ENCODE results near the gene RHOD. TPM values are rescaled to one million over a fixed set of nuclear protein-coding genes. Genes with fewer than 3 reads are reported as not detected.
A peak's percentile ranks its signal among the peaks of the same experiment; 100 is the strongest.

RHOD gene
- total and polyA plus RNA-seq, 10 of the 15 experiments (the other 5 are each of a cell fraction or from before 2014, with no cell fraction given) = 0.15 to 2.6 (median 1.9) TPM; not detected in 2

DNA sequence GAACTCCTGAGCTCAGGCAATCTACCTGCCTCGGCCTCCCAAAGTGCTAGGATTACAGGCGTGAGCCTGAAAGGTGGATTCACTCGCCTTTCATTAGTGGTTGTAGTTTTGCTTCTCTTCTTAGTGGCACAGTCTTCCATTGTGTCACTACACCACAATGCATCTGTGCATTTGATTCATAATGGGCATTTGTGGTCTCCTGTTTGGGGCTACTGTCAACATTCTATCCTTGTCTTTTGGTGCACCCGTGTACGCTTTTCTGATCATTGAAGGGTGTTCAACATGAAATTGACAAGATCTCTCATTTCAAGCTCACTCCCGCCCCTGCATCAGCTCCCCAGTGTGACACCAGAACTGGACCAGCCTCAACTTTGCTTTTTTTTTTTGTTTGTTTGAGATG lies 35.7 kb upstream of the RHOD start (continued):
- TF ChIP-seq RB1 (IDR thresholded peaks at IDR 0.05; ENCODE audit: borderline replicate concordance) (no peak), FOS (IDR thresholded peaks at IDR 0.05; ENCODE audit: borderline replicate concordance, extremely low read depth, insufficient read length) (no peak), IRF4 (IDR thresholded peaks at IDR 0.05; ENCODE audit: low read depth, low read length) (peak; percentile 63; the same call in 1 of the 2 replicates), NFIC (IDR thresholded peaks at IDR 0.05; ENCODE audit: low read depth, low read length) (no peak), TAF1 (IDR thresholded peaks at IDR 0.05; ENCODE audit: borderline replicate concordance, low read depth, low read length) (no peak), BMI1 (IDR thresholded peaks at IDR 0.05; ENCODE audit: borderline replicate concordance) (no peak), POLR2A (IDR thresholded peaks at IDR 0.05; ENCODE audit: low read depth, low read length) (no peak), HSF1 (IDR thresholded peaks at IDR 0.05; ENCODE audit: low read depth, low read length) (no peak), ZBTB33 (IDR thresholded peaks at IDR 0.05) (no peak), MEF2A (IDR thresholded peaks at IDR 0.05; ENCODE audit: insufficient read depth, low read depth, low read length) (no peak), SPI1 (IDR thresholded peaks at IDR 0.05; ENCODE audit: borderline replicate concordance, insufficient read depth, low read depth, low read length) (no peak), GATAD2B (conservative IDR thresholded peaks at IDR 0.05; ENCODE audit: low read depth) (no peak), HDAC6 (IDR thresholded peaks at IDR 0.05; ENCODE audit: unreplicated experiment) (no peak), YY1 (IDR thresholded peaks at IDR 0.05; ENCODE audit: low read depth, low read length) (no peak), RAD51 (IDR thresholded peaks at IDR 0.05) (no peak), KDM1A (IDR thresholded peaks at IDR 0.05; ENCODE audit: borderline replicate concordance) (no peak), MTA3 (IDR thresholded peaks at IDR 0.05; ENCODE audit: borderline replicate concordance, low read length) (no peak), CHD2 (IDR thresholded peaks at IDR 0.05; ENCODE audit: borderline replicate concordance, low read depth, low read length) (no peak), CEBPB (IDR thresholded peaks at IDR 0.05; ENCODE audit: borderline replicate concordance in 1 of 2, low read depth in 2 of 2, low read length in 2 of 2) (no peak), NFYB (IDR thresholded peaks at IDR 0.05; ENCODE audit: insufficient read depth, low read depth, low read length) (no peak), EP300 (IDR thresholded peaks at IDR 0.05; ENCODE audit: borderline replicate concordance in 1 of 2, control insufficient read depth in 1 of 2, low read depth in 2 of 2, low read length in 2 of 2) (no peak; a peak in 1 of 4 replicates), RUNX3 (IDR thresholded peaks at IDR 0.05; ENCODE audit: low read length) (peak; percentile 93), ZNF217 (IDR thresholded peaks at IDR 0.05) (no peak)
- TF ChIP-seq, protein P1, sequence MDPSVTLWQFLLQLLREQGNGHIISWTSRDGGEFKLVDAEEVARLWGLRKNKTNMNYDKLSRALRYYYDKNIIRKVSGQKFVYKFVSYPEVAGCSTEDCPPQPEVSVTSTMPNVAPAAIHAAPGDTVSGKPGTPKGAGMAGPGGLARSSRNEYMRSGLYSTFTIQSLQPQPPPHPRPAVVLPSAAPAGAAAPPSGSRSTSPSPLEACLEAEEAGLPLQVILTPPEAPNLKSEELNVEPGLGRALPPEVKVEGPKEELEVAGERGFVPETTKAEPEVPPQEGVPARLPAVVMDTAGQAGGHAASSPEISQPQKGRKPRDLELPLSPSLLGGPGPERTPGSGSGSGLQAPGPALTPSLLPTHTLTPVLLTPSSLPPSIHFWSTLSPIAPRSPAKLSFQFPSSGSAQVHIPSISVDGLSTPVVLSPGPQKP (IDR thresholded peaks at IDR 0.05; ENCODE audit: low read depth, low read length) = no peak
- TF ChIP-seq, protein P2, sequence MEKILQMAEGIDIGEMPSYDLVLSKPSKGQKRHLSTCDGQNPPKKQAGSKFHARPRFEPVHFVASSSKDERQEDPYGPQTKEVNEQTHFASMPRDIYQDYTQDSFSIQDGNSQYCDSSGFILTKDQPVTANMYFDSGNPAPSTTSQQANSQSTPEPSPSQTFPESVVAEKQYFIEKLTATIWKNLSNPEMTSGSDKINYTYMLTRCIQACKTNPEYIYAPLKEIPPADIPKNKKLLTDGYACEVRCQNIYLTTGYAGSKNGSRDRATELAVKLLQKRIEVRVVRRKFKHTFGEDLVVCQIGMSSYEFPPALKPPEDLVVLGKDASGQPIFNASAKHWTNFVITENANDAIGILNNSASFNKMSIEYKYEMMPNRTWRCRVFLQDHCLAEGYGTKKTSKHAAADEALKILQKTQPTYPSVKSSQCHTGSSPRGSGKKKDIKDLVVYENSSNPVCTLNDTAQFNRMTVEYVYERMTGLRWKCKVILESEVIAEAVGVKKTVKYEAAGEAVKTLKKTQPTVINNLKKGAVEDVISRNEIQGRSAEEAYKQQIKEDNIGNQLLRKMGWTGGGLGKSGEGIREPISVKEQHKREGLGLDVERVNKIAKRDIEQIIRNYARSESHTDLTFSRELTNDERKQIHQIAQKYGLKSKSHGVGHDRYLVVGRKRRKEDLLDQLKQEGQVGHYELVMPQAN (conservative IDR thresholded peaks at IDR 0.05) = no peak
